Stimulated activated CD4-positive, alpha-beta T cell treated with anti-CD3 and anti-CD28 coated beads, Interleukin-4, amount 100 ng/mL, for 48 hours (primary cell): ENCODE data around the gene RGS12.

Experiments used
- DNase-seq, 2 donors: peaks; one replicate each; pipeline ENCODE4 v3.0.0-alpha.2; 2020; ENCODE audit warnings: low read depth in 2 of 2

The RGS12 gene, protein sequence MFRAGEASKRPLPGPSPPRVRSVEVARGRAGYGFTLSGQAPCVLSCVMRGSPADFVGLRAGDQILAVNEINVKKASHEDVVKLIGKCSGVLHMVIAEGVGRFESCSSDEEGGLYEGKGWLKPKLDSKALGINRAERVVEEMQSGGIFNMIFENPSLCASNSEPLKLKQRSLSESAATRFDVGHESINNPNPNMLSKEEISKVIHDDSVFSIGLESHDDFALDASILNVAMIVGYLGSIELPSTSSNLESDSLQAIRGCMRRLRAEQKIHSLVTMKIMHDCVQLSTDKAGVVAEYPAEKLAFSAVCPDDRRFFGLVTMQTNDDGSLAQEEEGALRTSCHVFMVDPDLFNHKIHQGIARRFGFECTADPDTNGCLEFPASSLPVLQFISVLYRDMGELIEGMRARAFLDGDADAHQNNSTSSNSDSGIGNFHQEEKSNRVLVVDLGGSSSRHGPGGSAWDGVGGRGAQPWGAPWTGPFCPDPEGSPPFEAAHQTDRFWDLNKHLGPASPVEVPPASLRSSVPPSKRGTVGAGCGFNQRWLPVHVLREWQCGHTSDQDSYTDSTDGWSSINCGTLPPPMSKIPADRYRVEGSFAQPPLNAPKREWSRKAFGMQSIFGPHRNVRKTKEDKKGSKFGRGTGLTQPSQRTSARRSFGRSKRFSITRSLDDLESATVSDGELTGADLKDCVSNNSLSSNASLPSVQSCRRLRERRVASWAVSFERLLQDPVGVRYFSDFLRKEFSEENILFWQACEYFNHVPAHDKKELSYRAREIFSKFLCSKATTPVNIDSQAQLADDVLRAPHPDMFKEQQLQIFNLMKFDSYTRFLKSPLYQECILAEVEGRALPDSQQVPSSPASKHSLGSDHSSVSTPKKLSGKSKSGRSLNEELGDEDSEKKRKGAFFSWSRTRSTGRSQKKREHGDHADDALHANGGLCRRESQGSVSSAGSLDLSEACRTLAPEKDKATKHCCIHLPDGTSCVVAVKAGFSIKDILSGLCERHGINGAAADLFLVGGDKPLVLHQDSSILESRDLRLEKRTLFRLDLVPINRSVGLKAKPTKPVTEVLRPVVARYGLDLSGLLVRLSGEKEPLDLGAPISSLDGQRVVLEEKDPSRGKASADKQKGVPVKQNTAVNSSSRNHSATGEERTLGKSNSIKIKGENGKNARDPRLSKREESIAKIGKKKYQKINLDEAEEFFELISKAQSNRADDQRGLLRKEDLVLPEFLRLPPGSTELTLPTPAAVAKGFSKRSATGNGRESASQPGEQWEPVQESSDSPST (N-terminal part only)

DNA sequence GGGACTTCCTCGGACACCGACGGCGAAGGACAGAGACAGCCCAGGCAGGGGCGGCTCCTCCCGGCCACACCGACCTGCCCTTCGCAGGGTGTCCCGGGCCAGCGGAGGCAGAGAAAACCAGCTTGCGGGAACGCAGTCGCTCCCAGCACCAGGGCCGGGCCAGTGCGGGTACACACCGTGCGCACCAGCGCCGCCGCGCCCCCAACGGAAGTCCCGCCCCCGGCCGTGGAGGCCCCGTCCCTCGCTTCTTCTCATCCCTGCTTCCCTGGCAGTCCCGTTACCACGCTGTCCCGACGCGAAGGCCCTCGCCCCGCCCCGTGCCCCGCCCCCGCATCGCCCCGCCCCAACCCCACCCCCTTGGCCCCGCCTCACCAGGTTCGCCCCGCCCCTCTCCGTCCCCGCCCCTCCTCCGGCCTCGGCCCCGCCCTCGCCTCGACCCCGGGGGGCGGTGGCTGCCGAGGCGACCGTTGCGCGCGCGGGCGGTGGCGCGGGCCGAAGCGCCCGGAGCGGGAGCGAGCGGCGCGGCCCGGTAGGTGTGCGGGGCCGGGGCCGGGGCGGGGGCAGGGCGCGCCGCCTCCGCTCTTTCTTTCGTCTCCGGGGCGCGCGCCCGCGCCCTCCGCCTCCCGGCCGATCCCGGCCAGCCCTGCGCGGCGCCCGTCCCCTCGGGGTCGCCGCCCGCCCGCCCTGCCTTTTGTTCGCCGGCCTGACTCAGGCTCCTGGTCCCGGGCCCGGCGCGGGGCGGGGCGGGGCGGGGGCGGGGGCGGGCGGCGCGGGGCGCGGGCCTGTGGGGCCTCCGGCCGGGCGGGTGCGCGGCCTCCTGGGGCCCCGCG is at the start of gene RGS12:
TSS of gene RGS12 (plus strand) at position 451 of the 830 bp plus-strand sequence. CDS start 23,150 bp downstream, outside the sequence.
- peak; percentile 81 to 90 for DNase-seq

DNA sequence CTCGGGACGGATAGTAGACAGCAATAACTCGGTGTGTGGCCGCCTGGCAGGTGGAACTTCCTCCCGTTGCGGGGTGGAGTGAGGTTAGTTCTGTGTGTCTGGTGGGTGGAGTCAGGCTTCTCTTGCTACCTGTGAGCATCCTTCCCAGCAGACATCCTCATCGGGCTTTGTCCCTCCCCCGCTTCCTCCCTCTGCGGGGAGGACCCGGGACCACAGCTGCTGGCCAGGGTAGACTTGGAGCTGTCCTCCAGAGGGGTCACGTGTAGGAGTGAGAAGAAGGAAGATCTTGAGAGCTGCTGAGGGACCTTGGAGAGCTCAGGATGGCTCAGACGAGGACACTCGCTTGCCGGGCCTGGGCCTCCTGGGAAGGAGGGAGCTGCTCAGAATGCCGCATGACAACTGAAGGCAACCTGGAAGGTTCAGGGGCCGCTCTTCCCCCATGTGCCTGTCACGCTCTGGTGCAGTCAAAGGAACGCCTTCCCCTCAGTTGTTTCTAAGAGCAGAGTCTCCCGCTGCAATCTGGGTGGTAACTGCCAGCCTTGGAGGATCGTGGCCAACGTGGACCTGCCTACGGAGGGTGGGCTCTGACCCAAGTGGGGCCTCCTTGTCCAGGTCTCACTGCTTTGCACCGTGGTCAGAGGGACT is 49.6 kb upstream of the RGS12 start:
- DNase-seq = no peak

DNA sequence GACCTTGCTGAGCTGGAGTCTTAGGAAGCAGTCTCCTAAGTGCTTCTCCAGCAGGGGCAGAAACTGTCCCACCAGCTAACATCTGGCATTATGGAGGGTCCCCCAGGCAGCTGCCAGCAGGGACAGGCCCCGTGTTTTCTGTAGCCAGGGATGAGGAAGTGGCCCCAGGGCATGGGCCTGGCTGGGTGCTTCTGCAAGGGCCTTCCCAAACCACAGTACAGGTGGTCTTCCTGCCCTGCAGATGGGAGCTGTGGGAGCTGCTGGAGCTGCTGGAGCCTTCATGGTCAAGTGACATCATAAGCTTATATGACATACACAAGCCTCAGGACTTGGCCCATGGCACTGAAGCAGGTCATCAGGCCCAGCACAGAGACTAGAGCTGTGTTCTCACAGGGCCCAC is 48.8 kb upstream of the RGS12 start:
- DNase-seq = no peak

DNA sequence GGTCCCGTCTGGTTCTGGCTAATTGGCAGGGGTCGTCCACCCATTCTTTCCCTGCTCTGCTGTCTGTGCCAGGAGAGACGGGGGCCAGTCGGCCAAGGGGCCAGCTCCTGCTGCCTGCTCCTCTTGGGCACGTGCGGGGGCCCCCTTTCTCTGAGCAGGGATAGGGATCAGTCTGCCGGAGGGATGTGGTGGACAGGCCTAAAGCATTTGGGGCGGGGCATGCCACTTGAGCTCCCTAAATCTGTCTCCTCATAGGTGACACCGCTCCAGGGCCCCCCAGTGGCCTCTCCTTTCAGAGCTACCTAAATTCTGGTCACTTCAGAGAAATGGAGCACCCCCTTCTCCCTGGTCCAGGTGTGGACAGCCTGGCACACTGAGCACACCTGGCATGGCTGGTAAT is 48.1 kb upstream of the RGS12 start:
- no peak for DNase-seq

DNA sequence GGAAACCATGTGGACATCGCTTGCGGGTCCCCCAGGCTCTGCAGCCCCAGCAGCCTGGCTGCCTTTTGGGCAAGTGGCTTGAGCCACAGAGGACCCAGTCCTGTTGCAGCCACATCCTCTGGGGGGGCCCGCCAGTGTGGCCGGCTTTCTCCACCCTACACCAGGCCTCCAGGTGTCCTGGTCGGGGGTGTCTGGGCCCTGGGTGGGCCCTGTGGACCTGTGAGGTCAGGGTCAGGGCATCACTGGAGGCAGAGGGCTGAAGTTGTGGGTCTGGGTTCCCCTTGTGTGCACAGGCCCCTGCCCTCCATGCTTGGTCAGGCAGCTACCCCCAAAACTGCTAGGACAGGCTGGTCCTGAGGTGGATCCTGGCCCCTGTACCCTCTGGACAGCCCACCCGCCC is 47.1 kb upstream of the RGS12 start:
- DNase-seq = no peak

DNA sequence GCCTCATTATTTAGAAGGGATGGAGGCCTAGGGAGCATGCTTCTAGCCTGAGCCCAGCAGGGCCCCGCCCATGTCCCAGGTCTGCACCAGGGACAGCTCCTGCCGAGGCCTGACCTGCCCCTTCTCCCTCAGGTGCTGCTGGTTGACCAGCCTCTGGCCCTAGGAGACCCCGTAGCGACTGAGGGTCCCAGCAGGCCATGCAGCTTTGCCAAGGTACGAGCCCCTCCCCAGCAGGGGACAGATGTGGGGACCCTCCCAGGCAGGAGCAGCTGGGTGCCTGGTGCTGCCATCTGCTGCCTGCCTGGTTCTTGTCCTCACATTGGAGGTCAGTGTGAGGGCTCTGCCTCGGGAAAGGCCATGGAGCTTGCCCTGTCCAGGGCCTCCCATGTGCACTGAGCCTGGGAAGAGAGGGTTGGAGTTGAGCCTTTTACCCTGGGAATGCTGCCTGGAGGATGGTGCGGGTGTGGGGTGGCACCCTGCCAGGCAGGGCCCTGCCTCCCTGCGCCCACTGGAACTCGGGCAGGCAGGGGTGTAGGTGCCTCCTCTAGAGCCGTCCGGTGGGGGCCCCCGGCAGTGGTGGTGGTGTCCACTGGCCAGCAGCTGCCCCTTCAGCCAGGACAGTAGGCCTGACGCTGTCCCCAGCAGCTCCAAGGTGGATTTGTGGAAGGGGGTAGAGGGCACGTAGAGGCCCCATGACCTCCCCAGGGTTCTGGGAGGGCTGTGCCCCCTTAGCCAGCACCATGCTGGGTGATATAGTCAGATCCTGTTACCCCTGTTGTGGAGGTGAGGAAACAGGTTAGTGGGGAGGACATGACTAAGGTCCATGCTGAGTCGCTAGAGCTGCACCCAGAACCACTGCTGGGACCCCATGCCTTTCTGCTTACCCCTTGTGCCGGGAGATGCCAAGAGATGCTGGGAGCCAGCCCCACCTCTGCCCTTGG is 46.1 kb upstream of the RGS12 start:
- DNase-seq = no peak

DNA sequence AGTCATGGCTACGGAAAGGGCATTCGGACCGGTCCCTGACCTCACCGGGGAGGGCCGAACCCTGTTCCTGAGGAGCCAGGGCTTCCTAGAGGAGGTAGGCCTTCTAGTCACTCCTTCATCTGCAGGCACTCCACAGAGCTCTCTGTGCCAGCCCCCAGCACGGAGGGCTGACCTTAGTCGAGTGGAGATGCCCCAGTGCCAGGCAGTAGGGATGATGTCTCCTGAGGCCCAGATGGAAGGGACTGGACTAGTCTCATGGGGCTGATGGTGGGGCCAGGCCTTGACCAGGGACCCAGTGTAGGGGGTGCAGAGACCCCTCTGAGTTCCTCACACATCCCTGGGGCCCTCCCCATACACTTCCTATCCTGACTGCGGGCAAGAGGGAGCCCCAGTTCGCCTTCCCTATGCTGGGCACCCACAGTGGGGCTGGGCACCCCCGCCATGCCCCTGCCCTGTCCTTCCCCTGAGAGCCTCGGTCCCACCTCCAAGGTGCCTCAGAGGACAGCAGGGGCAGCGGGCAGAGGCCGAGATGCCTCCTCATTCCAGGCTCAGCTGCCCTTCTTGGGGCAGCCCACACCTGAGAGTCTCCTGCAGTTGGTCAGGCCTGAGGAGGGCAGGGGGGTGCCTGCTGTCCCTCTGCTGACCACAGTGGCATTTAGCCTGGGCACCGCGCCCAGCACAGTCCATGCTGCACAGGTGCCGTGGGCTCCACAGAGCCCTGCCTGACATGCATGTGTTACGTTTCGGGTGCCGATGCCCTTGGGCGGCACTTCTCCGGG is 45.2 kb upstream of the RGS12 start:
- no peak for DNase-seq

DNA sequence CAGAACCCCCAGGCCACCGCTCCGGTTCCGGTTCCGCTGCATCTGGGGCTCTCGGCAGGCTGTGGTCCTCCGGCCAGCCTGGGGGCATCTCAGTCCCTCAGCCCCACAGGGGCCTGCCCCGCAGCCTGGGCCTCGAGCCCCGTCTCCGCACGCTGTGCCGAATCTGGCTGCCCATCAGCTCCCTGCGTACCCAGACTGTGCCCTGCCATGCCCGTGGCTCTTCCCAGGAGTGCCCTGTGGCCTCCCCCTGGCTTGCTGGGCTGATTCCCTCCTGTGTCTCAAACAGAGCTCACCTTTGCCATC is 44.7 kb upstream of the RGS12 start:
- no peak for DNase-seq

DNA sequence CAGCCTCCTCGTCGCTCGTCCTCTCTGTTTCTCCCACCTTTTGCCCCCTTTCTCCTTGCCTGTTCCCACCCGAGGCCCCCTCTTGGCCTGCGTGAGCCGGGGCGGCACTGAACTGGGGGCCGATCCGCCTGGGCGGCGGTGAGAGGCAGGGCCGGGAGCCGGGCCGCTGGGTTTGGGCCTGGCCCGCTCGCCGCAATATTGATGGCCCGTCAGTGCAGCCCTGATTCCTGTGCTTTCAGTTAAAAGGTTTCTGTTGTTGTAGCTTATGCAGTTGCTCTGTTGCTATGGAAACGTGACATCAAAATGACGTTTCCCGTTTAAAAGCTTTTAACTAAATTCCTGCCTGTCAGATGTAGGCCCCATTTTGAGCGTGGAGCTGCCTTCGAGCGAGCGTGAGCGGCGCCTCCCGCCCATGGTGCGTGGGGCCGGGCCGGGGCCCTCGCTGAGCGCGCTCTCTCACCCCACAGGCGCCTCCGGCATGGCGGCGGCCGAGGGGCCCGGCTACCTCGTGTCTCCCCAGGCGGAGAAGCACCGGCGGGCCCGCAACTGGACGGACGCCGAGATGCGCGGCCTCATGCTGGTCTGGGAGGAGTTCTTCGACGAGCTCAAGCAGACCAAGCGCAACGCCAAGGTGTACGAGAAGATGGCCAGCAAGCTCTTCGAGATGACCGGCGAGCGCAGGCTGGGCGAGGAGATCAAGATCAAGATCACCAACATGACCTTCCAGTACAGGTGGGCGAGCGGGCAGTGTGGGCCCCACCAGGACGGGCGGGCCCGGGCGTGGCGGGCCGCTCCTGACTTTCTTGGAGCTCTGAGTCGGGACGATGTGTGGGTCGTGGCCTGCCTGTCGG is 43.8 kb upstream of the RGS12 start, which contains the start of gene MSANTD1:
TSS of gene MSANTD1 (plus strand) at position 349 of the 851 bp plus-strand sequence. CDS start at position 413, 64 bp downstream.
- no peak for DNase-seq

DNA sequence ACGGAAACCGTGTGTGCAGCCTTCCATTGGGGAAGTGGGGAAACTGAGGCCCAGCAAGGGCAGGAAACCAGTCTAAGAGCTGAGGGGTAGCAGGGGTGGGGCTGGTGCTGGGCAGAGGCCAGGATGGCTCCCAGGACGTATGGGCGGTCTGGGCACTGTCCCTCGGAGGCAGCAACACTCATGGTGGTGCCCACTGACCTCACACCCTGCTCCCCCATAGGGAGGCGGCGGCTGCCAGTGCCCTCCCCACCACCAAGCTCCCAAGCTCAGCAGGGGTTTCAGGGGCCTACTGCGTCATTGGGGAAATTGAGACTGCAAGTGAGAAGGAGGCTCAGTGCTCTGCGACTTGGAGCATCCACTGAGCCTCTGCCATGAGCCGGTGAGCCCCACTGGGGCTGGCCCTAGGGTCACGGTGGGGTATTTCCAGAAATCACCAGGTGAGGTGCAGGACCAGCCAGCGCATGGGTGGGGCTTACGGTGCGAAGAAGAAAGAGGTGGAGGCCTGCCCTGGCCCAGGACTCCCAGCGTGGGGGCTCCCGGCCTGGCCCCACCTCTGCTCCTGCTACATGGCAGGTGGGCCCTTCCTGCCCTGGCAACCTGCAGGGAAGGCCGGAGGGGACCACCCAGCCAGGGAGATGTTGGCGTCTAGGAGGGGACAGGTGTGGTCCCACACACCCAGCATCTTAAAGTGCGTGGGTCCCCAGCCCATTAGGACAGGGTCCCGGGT is 42.9 kb upstream of the RGS12 start:
- DNase-seq = no peak

DNA sequence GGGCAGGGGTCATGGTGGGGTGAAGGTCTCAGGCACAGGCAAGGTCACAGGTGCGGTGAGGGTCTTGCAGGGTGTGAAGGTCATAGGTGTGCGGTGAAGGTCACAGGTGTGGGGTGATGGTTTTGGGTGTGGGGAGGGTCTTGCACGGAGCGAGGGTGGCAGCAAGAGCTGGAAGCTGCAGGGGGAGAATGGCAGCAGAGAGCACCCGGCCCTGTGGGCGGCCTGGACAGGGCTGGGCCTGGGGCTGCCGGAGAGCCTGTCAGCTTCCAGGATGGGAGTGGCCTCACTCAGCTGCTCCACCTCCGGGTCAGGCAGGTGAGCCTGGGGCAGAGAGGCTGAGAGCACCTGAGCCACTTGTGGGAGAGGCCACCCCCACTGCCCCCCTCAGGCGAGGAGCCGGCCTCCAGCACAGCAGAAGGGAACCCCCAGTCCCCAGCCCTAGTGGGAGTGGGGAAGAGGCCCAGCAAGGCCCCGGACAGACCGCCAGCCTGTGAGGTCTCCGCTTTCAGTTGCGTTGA is 42.3 kb upstream of the RGS12 start:
- no peak for DNase-seq

DNA sequence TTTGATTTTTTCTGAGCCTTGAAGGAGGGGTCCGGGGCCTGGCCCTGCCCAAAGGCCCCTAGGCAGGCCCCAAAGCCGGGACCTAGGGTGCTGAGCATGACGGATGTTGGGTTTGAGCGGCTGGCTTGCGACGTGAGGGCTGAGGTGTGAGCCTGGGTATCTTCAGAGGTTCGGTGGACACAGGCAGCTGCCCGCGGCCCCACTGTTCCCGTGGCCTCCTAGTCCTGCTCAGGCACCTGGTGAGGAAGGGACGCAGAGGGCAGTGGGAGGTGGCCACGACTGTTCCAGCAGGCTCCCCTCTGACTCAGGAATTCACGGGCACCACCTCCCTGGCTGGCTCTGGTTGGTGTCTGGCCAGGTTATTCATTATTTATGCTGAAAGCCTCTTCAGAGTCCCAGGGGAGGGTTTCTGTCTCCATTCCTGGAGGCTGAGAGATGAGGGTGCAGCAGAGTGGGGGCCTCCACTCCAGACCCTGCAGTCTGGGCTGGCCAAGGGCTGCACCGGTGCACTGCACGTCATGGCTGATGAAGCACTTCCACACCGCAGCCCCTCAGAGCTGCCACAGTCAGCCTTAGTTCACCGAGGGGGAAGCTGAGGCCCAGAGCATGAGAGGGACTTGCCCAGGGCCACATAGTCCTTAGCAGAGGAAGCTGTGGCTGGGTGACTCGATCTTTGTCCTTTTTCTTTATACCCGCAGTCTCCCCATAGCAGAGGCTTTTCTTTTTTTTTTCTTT is 41.7 kb upstream of the RGS12 start:
- DNase-seq = no peak

DNA sequence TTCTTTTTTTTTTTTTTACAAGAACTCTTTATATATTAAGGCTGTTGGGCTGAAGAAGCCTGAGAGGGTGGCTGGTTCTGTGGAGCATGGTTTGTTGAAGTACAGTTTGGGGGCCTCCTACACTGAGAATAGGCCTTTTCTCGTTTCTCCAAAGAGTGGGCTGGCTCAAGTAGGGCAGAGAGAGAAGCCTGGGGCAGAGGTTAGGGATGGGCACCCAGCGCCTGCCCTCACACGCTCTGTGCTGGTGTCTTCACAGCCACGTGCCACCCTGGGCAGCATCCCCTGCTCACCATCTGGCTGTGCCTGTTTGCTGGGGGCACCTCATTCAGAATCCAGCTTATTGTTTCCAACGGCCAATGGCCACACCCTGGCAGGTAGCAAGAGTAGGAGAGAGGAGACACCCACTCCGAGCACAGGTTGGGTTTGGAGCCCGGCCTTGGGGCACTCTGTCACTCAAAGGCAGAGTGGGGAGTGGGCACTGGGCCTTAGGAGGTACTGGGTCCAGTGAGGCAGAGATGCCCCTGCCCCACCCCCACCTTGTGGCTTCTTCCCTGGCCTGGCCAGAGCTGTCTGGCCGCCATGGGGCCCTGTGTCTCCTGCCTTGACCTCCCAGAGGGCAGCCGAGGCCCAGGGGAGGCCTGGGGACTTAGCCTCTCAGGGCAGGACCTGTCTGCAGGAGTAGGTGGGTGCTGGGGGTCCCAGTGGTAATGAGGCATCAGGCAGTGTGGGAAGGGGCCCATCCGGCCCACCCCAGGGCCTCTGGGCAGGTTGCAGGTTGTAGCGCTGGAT is 40.9 kb upstream of the RGS12 start:
- no peak for DNase-seq

DNA sequence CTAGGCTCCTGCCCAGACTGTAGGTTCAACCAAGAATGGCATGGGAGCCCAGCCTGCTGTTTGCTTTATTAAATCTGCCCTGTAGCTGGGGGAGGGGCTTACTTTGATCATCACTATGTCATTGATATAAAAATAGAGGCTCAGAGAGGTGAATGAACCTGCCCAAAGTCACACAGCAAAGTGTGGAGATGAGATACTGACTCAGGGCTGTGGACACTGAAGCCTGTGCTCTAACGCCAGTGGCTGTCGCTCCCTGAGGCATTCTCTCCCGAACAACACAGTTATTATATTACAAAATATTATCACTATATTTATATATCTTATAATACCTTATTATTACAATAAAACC is 40.4 kb upstream of the RGS12 start:
- no peak for DNase-seq

DNA sequence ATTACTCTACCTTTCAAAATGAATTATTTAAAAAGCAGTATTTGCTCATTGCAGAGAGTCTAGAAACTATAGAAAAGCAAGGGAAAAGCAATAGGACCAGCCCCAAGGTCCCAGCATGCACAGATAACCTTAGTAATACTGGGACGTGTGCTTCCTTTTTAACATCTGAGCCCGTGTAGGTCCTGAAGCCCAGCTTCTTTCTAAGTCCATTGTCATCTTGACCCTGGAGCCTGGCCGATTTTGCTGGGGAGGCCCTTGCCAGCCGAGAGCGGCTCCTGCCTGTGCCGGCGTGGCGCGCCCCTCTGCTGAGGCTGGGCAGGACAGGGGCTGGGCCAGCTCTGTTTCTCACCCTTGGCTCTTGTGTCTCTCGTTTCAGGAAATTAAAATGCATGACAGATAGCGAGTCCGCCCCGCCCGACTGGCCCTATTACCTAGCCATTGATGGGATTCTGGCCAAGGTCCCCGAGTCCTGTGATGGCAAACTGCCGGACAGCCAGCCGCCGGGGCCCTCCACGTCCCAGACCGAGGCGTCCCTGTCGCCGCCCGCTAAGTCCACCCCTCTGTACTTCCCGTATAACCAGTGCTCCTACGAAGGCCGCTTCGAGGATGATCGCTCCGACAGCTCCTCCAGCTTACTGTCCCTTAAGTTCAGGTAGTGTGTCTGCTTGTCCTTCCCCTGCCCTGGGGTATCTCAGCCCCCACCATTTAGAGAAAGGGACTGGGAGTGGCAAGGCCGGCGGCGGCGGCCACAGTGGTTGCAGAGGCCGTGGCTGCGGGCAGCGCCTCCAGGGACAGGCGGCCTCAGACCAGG is 39.8 kb upstream of the RGS12 start:
- DNase-seq = no peak
